HG03571 (cell line): ENCODE data around the gene ZNF219.

ENCODE experiments used
- ATAC-seq: cut with Tn5 transposase; IDR thresholded peaks from one replicate; pipeline ENCODE4 v1.9.1; 2021; ENCODE audit not compliant: unreplicated experiment

Gene ZNF219

DNA sequence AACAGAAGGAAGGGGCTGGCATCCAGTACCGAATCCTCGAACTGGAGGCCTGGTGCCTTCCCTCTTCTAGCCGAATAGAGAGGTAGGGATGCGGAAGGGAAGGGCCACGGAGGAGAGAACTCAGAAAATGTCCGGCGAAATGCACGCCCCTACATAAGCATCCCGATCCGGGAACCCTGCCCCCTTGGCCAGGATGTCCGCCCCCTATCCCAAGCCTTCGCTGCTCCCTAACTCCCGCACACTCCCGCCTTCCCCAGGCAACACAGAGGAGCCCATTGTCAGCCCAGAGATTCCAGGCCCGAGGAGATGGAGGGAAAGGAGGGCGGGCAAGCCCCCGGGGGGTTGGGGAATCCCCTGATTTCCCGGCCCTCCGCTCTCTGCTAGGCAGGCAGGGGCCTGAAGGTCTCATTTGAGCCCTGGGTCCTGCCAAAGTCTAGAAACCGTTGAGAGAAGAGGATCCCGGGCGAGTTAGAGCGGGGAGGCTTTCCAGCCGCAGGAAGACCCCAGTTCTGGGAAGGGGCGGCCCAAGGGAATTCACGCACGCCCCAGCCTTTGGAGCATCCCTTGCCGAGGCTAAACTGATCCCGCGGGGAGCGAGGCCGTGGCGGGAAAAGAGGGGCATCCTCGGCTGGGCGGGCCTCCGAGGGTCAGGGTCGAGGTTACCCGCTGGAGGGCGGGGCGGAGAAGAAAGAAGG lies 28.9 kb downstream of the ZNF219 start:
- no peak for ATAC-seq

DNA sequence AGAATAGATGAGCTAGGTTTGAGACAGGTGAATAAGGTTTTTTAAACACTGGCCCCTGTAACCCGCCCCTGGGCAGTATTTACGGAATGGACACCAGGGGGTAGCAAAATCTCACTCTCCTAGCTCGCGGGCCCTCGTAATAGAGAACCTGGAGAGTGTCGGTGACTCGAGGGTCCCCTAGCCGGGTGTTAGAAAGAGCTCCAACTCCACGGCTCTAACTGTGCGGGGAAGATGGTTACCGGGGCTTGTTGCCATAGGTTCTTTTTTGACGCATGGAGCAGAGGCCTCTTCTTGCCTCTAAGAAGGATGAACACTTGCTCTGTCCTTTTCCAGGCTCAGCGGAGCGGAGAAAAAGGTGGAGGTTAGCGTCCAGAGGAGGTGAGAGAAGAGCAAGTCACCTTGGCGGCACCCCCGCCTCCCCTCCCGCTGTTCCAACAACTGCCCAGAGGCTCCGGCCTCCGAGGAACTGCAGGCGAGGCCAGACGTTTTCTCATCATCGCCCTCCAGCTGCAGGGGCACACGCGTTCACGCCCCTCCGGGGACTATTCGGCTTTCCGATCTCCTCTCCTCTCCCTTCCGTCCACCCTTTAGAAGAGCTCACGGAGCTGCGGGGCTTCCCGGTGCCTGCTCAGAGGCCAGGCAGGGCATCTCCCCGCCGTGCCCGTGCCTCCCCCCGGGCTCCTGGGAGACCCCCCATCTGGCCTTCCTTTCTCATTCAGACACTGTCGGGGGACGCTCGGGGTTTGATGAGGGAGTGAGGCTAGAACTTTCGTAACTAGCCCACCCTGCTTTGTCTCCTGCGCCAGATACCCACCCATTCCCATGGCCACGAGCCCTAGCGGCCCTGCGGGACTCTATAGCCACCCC lies 29.7 kb downstream of the ZNF219 start:
- ATAC-seq: no peak

DNA sequence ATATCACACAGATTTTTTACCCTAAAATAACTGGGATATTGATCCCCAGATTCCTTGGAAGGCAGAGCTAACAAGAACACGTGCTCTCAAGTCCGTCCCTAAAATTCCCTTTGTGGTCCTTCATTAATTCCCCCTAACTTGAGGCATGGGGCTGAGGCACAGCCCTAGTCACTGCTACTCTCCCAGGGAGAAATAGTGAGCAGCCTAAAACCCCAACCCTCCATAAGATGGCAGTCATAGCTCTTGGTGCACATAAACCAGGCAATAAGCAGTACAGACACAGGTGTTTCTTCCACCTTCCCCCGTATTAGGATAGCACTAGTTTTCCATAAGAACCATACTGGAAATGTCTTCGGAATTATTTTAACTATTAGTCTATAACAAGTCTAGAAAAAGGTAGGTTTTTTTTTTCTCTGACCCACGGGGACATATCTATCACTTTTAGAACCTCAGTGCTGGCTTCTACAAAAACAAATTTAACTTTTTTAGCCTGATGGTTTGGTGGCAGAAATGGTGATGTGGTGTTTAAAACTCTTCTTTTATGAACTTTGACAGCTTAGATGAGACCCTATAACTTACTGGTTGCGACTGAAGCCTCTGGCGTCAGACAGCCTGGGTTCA lies 31.5 kb downstream of the ZNF219 start:
- no peak for ATAC-seq

DNA sequence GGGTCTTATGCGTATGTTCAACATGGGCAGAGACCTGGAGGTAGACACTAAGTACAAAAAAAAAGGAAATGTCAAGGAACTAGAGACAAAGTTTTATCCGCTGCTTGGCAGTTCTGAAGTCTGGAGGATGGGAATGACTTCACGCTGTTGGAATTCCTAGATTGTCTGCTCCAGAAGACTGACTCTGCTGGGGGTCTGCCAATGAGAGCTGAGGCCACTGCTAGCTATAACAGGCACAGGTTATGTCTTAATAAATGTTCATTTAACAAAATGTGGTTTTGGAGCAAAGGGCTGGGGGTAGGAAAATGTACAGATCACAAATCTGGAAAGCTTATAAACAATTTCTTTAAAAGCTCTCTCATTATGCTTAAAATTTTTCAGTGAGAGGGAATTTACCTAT lies 35.0 kb downstream of the ZNF219 start:
- ATAC-seq: no peak

DNA sequence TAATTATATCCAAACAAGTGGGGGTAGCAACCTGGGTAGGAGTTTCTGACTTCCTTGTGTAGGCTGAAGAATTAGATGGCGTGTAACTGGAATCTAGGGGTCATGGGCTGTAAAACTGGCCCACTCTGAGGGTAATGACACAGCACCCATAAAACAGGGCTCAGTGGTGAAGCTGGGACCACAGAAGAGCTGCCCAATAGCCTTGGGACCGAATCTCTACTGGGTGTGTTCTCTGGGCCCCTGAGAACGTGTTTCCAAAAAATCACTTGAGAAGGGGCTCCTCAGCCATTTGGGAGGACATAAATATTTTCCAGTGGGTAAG lies 37.1 kb downstream of the ZNF219 start:
- no peak for ATAC-seq

DNA sequence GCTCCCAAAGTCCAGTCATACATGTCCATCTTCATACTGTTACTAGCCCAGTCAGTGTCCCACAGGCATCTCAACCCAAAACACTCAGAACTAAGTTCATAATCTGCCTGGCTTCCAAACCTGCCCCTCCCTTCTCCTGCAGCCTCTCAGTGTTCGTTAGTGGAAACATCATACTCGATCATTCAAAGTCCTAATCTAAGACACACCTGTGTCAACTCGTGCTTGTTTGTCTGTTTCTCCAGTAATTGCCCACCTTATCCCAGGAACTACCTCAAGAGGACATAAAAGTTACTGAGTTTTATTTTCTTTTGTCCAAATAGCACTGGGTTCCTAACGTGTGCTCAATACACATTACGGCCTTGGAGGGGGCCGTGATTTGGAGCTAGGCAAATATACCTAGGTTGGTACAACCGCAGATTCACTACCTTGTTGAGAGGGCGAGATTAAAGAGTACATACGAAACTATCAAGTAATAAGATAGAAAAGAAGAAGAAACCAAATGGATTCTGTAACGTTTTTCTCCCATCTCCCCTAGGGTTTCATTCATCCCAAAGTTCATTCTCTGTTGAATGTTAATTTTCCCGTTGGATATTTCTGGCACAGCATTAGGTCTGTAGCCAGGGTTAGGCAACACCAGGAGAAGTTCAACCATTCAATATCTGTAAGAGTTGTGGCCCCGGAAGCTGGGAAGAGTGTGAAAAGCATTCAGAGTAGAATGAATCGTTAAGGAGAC lies 37.7 kb downstream of the ZNF219 start:
- no peak for ATAC-seq

DNA sequence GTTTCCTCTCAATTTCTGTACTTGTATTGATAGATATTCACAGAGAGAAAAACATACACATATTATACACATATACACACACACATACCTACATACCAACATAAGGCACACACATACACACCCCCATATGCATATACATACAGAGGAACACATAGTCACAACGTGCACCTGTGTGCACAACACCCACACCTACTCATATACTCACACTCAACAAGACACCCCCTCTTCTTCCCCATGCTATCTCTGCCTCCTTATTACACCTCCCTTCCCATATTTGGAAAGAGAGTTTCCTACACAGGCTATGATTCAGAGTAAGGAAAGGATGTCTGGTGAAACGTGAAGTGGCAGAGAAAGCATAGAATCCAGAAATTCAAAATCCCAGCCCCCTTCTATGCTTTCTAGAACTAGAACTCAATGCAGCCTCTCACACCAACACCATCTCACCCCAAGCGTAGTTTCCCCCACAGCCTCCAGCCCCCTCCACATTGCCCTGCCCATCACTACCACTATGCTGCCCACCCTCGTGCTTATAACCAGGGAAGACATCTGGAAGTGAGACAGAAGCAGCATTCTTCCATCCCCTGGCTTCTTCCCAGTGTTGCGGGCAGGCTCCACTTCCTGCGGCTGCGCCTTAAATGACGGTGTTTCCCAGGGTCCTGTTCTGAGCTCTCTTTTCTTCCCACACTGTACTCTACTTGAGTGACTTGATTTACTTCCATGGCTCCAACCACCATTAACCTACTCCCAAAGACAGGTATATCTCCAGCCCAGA lies 38.4 kb downstream of the ZNF219 start:
- no peak for ATAC-seq

DNA sequence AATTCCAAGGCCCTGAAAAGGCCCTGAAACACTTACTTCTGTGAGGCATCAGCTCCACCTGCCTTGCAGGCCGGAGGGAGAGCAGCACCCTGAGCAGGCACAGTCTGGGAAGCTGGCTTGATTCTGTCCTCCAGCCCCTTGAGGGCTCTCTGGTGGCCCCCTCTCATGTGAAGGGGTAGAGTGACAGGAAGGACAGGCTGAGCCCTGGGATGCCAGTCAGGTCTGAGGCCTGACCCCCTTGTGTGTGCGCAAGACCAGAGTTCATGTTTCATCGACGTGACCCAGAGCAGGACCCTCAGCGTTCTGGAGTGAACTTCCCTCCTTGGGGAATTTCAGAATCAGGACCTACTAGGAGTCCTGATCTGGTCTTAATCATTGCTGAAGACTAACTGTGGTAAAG lies 39.6 kb downstream of the ZNF219 start:
- no peak for ATAC-seq

DNA sequence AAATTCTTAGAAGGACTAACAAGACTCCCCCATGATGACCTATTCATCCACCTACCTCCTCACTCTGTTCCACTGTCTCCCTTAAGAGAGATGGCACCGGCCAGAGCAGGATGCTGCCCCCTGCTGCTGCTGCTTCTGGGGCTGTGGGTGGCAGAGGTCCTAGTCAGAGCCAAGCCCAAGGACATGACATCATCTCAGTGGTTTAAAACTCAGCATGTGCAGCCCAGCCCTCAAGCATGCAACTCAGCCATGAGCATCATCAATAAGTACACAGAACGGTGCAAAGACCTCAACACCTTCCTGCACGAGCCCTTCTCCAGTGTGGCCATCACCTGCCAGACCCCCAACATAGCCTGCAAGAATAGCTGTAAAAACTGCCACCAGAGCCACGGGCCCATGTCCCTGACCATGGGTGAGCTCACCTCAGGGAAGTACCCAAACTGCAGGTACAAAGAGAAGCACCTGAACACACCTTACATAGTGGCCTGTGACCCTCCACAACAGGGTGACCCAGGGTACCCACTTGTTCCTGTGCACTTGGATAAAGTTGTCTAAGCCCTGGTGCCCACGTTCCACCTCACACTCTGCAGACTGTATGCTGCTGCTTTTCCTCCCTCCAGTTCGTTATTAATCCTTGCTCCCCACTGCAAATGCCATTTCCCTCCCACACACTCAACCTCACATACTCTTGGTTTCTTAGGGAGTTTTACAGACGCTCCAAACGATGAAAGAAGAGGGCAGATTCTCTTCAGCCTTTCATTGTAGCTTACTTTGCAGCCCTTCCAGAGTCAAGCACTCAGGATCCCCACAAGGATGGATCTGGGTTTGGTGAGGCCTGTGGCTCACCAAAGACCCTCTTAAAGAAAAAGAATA lies 40.4 kb downstream of the ZNF219 start, which contains the start of gene RNASE8:
RNASE8 (plus strand) TSS at position 20 of the 873 bp plus-strand sequence; CDS start at position 91, 71 bp downstream.
- no peak for ATAC-seq

DNA sequence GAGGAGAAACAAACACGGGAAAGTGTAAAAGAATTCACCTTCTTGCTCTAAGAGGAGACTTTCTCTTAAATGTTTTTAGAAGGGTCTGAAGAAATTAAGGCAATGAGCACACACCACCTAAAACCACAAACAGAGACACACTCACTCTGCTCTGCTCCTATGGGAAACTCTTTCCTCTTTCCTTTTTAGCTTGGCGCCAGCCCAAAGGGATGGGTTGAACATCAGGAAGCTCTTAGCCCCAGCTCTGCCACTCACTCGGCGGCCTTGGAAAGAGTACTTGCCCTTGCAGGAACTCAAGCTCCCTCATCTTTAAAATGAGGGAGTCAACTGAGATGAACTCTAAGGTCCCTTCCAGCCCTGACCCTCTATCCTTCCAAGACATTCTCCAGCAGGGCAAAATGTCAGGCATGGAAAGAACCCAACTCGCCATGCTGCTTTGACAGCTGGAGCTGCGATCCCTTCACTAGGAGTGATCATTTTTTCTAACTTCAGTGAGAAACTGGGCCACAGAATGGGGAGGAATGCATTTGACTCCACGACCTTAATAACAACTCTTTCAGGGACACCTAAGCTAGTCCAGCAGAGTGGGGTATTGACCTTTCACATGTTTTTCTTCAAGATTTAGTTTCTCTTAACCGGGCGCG lies 41.8 kb downstream of the ZNF219 start:
- ATAC-seq: no peak

DNA sequence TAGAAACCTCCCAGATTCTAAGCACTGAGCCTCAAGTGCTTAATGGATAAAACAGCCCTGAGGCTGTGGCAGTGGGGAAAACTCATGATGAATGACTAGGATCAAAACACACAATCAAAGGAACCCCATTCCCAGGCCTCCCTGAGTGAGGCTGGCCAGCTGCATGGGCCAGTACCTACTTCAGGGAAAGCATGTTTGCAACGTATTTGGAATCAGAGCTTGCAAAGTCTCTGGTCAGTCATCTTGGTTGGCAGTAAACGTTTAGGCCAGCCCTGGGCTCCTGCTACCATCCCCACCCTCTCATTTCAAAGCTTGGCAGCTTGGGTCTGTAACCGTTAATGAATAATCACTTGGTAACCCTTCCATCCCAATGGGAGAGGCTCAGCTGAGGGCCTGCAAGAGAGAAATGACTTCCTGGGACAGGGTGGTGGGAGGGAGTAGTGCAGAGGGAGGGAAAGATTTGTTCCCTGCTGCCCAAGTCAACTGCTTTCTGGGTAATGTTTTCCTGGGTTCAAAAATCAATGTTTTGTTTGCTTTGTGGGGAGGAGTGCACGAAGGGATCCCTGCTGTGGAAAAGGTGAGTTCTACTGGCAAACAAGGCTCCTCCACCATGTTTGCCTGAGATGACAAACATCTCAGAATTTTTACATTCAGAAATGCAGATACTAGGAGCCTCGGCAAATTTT lies 42.9 kb downstream of the ZNF219 start:
- no peak for ATAC-seq

DNA sequence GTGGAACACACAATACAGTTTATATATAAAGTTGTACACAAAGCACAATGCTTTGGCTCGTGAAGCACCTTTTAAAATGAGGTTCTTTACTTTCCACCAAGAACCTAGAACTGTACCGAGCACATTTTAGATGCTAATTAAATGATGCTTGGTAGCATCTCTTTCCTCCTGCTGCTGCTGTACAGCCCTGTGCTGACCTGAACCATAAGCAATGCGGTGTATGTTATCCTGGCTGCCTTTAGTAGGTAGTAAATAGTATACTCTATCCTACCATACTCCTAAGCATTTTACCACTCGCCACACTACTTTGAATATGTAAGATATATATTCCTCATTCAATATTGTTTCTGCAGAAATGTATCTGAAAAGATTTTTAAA lies 43.7 kb downstream of the ZNF219 start:
- no peak for ATAC-seq

DNA sequence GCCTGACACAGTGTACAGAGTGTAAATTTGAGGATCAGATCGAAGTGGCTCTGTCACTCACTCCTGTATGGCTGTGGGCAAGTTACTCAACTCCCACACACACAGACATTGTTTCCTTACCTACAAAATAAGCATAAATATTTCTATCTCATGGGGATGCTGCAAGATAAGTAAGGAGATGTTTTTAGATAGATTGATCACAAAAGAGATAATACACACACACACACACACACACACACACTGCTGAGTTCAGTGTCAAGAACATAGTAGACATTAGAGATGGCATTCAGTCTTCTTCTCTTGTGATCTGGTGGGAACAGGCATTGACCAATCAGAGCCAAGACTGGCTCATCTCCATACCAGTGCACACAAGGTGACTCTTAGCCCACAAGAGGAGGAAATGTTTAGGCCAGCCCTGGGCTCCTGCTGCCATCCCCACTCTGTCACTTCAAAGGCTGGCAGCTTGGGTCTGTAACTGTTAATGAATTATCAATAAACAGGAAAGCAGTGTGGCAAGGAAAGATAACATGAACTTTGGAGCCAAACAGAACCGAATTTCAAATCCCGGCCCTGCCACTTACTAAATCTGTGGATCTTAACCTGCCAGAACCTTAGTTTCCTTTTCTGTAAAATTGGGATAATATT lies 44.2 kb downstream of the ZNF219 start:
- no peak for ATAC-seq

DNA sequence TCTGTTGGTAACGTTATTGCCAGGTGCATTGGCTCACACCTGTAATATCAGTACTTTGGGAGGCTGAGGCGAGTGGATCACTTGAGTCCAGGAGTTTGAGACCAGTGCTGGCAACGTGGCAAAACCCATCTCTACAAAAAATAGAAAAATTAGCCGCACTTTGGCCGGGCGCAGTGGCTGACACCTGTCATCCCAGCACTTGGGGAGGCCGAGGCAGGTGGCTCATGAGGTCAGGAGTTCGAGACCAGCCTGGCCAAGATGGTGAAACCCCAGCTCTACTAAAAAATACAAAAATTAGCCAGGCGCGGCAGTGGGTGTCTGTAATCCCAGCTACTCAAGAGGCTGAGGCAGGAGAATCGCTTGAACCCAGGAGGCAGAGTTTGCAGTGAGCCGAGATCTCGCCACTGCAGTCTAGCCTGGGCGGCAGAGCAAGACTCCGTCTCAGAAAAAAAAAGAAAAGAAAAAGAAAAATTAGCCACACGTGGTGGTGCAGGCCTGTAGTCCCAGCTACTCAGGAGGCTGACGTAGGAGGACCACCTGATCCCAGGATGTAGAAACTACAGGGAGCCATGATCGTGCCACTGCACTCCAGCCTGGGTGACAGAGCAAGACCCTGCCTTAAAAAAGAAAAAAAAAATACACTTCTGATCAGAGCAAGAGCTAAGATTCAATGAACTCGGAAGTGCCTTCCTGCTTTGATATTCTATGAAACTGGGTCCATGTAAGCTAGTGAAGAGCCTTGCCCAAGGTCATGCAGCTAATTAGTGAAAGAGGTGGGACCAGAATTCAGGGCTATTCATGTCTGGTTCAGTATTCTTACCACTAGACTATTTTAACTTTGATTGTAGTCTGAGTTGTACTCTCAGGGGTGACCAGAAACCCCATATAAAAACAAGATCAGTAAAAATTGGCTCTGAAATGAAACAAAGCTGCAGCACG lies 45.0 kb downstream of the ZNF219 start:
- no peak for ATAC-seq

DNA sequence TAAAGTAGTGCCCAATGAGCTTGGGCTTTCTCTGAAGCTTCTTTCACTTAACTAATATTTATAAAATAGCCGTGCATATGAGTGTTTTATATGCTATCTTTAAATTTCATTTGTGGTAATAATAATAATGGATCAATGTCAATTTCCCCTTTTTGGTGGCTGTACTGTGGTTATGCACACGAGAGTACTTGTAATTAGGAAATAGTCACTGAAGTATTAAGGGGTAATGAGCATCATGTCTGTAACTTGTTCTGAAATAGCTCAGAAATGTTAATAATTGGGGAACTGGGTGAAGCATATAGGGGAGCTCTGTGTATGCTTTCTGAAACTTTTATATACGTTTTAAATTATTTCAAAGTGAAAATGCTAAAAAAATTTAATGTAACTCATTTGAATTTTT lies 47.9 kb downstream of the ZNF219 start:
- no peak for ATAC-seq

DNA sequence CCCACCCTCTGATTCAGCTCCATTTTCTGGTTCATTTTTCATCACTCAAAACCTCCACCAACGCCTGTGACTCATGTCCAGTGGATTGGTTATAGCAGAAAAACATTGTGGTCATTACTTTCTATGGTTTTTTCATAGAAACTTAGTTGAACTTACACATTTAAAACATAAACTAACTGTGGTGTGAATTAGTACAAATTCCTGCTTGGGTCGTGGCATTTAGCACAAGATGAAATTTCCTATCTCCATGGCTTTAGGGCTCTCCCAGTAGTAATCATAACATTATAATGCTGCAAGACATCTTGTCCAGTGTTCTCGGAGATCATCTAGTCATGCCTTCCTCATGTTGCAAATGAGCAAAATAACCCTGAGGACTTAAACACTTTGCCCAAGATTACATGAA lies 49.2 kb downstream of the ZNF219 start:
- no peak for ATAC-seq

DNA sequence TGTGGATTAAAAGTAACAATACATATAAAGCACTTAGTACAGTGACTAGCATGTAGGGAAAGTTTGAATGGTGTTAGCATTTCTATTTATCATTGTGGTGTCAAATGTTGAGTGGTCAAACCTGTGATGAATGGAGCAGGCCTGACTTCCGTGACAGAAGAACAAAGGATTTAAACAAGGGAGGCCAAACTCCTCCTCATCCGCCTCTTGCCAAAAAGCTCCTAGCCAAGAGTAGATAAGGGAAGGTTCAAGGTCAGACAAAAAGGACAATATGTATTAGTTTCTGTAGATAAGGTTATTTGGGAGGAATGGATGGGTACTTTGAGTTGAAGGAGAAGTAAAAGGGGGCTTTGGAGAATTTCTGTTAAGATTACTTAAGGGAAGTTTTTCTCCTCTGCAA lies 49.8 kb downstream of the ZNF219 start:
- ATAC-seq: no peak
